Pulmonary artery endothelial cell (primary cell): ENCODE data around the gene F12. TPM values are rescaled to one million over a fixed set of nuclear protein-coding genes. Genes with fewer than 3 reads are reported as not detected.
"Not testable (repeated sequence)": the region's sequence is repeated elsewhere in the genome, so short reads cannot be mapped to it uniquely, and the experiment has no call there.

Source experiments
- DNase-seq: peaks from one replicate; pipeline ENCODE4 v3.0.0-alpha.2; 2011; ENCODE audit warnings: low read depth, low spot score
- total RNA-seq: library from RNA; depleted of rRNA; stranded (reverse); fragments of >200 nt; gene quantifications from 2 replicates; pipeline ENCODE4 v1.2.3, GENCODE V29; 2014

The F12 gene
- total RNA-seq, 1 donor from 2014 or later: 1.5 TPM

GRCh38 chr5:177370488-177371119 is 38.8 kb downstream of the F12 start:
- peak; percentile 65 for DNase-seq

- DNase-seq: no peak
These were observed 39.5 kb downstream of the F12 start for GRCh38 chr5:177369645-177370440.

- DNase-seq: no peak
These were observed 40.3 kb downstream of the F12 start for GRCh38 chr5:177368869-177369644.

- DNase-seq: no peak
These were observed 41.1 kb downstream of the F12 start for GRCh38 chr5:177367981-177368868.

GRCh38 chr5:177367323-177367848 is 42.0 kb downstream of the F12 start:
- no peak for DNase-seq

DNA sequence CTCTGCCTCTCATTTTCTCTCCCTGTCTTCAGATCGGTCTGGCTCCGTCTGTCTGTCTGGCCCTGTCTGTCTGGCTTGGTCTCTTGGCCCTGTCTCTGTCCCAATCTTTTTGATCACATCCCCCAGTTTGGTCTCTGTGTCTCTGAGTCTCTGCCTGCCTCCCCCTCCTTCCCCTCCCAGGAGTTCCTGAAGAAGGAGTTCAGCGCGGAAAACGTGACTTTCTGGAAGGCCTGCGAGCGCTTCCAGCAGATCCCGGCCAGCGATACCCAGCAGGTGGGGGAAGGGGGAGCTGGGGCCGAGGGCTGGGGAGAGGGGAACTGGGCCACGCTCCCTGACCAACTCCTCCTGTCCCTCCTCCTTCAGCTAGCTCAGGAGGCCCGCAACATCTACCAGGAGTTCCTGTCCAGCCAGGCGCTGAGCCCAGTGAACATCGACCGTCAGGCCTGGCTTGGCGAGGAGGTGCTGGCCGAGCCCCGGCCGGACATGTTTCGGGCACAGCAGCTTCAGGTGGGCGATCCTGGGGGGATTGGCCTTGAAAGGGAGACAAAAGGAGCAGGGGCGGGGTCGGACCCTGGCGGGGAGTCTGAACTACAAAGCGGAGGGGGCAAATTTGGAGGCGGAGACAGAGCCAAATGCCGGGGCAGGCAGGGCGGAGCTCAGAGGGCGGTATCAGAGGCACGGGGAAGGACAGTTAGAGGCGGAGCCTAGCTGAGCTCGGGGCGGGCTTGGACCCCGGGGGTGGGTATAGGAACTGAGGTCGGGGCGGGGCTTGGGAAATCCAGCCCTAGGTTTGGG is 42.6 kb downstream of the F12 start:
- DNase-seq: peak; percentile 39

GRCh38 chr5:177365845-177366527 is 43.4 kb downstream of the F12 start:
- DNase-seq: no peak

- no peak for DNase-seq
These were observed 45.0 kb downstream of the F12 start for GRCh38 chr5:177364159-177364962.

- no peak for DNase-seq
These were observed 45.8 kb downstream of the F12 start for GRCh38 chr5:177363565-177363964.

GRCh38 chr5:177362610-177363507 is 46.5 kb downstream of the F12 start:
- no peak for DNase-seq

- DNase-seq: no peak
These were observed 47.1 kb downstream of the F12 start for GRCh38 chr5:177362292-177362609.

DNA sequence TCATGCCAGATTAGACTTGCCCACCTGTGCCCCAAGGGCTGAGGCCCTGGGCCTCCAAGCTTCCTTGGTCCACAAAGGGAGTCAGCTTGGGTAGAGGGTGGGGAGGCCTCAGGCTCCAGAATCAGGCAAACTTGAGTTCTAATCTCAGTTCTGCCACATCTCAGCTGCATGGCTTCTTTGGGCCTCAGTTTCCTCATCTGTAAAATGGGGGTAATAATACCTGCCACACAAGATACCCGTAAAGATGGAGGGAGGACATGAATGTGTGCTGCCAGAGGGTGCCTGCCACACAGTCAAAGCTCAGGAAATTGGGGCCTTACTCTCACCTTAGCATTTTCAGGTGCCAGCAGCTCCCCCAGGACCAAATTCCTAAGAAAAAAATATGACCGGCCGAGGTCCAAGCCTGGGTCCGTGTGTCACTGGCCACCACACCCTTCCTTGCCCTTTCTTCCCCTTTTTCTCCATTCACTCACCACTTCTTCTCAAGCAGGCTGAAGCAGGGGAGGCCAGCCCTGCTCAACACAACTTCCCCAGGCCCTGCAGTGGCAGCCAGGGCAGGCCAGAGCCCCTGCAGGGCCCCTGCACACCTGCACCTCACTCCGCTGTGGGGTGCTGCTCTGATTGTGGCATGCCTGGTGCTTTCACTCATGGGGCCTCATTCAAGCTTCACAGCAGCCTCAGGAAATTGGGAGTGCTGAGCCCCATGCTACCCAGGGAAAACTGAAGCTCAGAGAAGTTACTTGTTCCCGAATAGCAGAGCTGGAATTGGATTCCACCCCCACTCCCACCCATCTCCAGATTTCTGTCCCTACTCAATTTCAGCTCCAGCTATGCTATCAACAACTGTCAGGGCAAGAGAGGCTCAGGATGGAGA is 47.7 kb downstream of the F12 start:
- no peak for DNase-seq

GRCh38 chr5:177360740-177361139 is 48.6 kb downstream of the F12 start:
- not testable (repeated sequence) for DNase-seq

GRCh38 chr5:177359860-177360259 is 49.5 kb downstream of the F12 start:
- no peak for DNase-seq

- no peak for DNase-seq
These were observed 49.9 kb downstream of the F12 start for GRCh38 chr5:177359451-177359851.

GRCh38 chr5:177358370-177358819 is 51.0 kb downstream of the F12 start:
- DNase-seq: no peak
